NT2/D1 (cell line): Measurements from ENCODE around the gene ADD3.

Source experiments
- DNase-seq: peaks from one replicate; pipeline ENCODE4 v3.0.0-alpha.2; 2011; ENCODE audit warnings: low read depth, low spot score
- H3K27me3 ChIP-seq: 2 replicates; pipeline ENCODE4 v1.6.0; 2011; ENCODE audit warnings: mild to moderate bottlenecking; ENCODE audit not compliant: insufficient read length, insufficient read depth
- H3K36me3 ChIP-seq: 2 replicates; pipeline ENCODE4 v1.6.1; 2011; ENCODE audit warnings: mild to moderate bottlenecking, low read length, mixed read lengths; ENCODE audit not compliant: insufficient read depth, insufficient read length
- H3K4me1 ChIP-seq: 2 replicates; pipeline ENCODE4 v1.5.1; 2011; ENCODE audit not compliant: insufficient read depth, insufficient read length
- H3K4me3 ChIP-seq: 2 replicates; pipeline ENCODE4 v1.5.1; 2011; ENCODE audit warnings: low read depth; ENCODE audit not compliant: insufficient read length
- H3K9ac ChIP-seq: 2 replicates; pipeline ENCODE4 v1.6.0; 2011; ENCODE audit warnings: low read depth; ENCODE audit not compliant: insufficient read length
- H3K9me3 ChIP-seq: 2 replicates; pipeline ENCODE4 v1.5.1; 2011; ENCODE audit warnings: mild to moderate bottlenecking, low read length; ENCODE audit not compliant: insufficient read depth
- SUZ12 ChIP-seq: IDR thresholded peaks from 2 replicates; pipeline ENCODE4 v1.6.1; 2011; ENCODE audit not compliant: insufficient read length, insufficient read depth; ENCODE audit errors: extremely low read depth
- YY1 ChIP-seq: IDR thresholded peaks from 2 replicates; pipeline ENCODE4 v1.6.1; 2011; ENCODE audit not compliant: insufficient read length, insufficient read depth
- ZNF274 ChIP-seq: IDR thresholded peaks from 2 replicates; pipeline ENCODE4 v1.6.1; 2011; ENCODE audit warnings: mild to moderate bottlenecking, low read depth, low read length

Gene ADD3

GRCh38 chr10:110032801-110033700 lies 25.3 kb downstream of the ADD3 start:
- H3K27me3 ChIP-seq: no peaks in the 10 kb centered on the region
- no peaks in the 10 kb centered on the region for H3K36me3 ChIP-seq
- no peak overlapping the region for H3K9ac ChIP-seq
- H3K9me3 ChIP-seq: no peaks in the 10 kb centered on the region; the same call in 1 of the 2 replicates
- DNase-seq: no peak
- no peak overlapping the region for H3K4me3 ChIP-seq
- no peak for TF ChIP-seq ZNF274
- no peaks in the 10 kb centered on the region for H3K4me1 ChIP-seq

GRCh38 chr10:110033701-110034235 lies 26.0 kb downstream of the ADD3 start:
- Histone ChIP-seq H3K4me3 (no peak overlapping the region), H3K9ac (no peak overlapping the region), H3K9me3 (no peaks in the 10 kb centered on the region; the same call in 1 of the 2 replicates), H3K27me3 (no peaks in the 10 kb centered on the region), H3K4me1 (no peaks in the 10 kb centered on the region), H3K36me3 (no peaks in the 10 kb centered on the region)
- DNase-seq: no peak
- no peak for TF ChIP-seq SUZ12

DNA sequence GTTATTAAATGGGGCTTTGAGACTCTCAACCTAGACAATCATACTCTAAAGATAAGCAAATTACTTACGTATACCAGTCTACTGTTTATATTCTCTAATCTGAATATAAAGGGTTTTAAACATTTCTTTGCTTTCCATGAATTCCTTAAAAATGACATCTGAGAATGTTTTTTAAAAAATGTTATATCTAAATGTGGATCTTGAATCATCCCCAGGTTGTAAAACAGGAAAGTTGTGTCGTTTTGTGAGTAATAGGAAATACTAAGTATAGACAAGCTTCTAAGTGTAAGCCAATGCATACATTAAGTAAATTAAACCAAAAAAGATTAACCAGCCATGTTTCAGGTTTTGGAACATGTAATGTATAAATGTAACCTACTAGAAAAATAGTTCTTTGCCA lies 26.8 kb downstream of the ADD3 start:
- H3K9ac ChIP-seq: no peak overlapping the region
- no peak for TF ChIP-seq SUZ12
- H3K4me3 ChIP-seq: no peak overlapping the region
- no peak for DNase-seq
- H3K36me3 ChIP-seq: no peaks in the 10 kb centered on the region
- no peaks in the 10 kb centered on the region for H3K27me3 ChIP-seq
- no peaks in the 10 kb centered on the region for H3K4me1 ChIP-seq
- no peaks in the 10 kb centered on the region; the same call in 1 of the 2 replicates for H3K9me3 ChIP-seq

DNA sequence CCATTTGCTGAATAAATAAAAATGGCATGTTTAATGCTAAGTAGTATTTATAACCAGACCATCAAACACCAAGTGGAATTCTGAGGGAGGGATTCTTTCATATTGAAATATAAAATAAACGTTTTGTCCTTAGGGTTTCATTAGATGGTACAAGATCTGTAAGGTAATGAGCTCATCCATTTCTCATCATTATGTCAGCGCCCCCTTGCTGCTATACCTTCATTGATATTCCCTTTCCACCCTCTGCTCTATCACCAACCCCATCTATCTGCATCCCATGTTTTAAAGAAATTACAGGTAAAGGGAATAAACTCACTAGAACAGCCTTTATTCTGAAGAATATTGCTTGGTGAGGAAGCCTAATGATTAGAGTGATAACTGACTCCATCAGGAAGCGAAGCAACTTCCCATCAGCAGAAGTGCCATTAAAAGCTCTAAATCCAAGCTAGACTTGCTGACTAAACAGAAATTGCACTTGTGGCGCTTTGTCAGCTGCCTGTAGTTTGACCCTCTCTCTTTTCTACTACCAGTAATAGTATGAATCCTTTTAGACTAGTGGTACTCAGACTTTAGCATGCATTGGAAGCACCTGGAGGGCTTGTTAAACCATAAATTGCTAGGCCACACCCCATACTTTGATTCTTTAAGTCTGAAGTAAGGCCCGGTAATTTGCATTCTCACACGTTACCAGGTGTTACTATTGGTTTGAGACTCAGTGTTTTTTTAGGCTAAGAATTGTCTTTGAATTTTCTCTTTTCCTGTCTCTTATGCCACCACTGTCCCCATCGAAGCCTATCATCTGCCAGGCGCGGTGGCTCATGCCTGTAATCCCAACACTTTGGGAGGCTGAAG lies 27.5 kb downstream of the ADD3 start:
- H3K4me3 ChIP-seq: no peak overlapping the region
- DNase-seq: no peak

GRCh38 chr10:110036640-110037039 lies 28.9 kb downstream of the ADD3 start:
- Histone ChIP-seq H3K36me3 (no peaks in the 10 kb centered on the region), H3K27me3 (no peaks in the 10 kb centered on the region), H3K4me3 (no peak overlapping the region), H3K9me3 (no peaks in the 10 kb centered on the region; the same call in 1 of the 2 replicates), H3K4me1 (no peaks in the 10 kb centered on the region), H3K9ac (no peak overlapping the region)
- TF ChIP-seq SUZ12: no peak
- no peak for TF ChIP-seq ZNF274
- no peak for TF ChIP-seq YY1
- no peak for DNase-seq

More for the DNA sequence above, 27.5 kb downstream of the ADD3 start:
- Histone ChIP-seq H3K9me3 (no peaks in the 10 kb centered on the region; the same call in 1 of the 2 replicates), H3K9ac (no peak overlapping the region), H3K36me3 (no peaks in the 10 kb centered on the region), H3K27me3 (no peaks in the 10 kb centered on the region), H3K4me1 (no peaks in the 10 kb centered on the region)
- TF ChIP-seq SUZ12 (no peak), ZNF274 (no peak), YY1 (no peak)

DNA sequence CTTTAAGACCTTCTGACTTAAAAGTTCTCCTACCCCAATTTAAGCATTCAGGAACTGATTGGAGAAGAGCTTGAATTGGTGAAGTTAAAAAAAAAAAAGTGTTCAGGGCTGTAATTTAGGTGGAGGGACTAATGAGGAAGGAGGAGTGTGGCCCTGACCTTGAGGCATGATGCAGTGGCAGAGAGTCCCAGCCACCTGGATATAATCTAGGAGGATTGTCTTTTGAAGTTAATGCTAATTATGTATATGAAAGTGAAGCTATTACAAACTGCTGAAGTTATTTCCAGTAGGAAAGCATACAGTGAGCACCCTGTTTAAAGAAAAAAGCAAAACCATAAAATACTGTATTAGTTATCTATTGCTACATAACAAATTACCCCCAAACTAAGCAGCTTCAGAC lies 31.5 kb downstream of the ADD3 start:
- DNase-seq: no peak
- H3K9ac ChIP-seq: no peak overlapping the region
- no peaks in the 10 kb centered on the region for H3K27me3 ChIP-seq
- no peaks in the 10 kb centered on the region for H3K36me3 ChIP-seq
- H3K4me1 ChIP-seq: no peaks in the 10 kb centered on the region
- H3K4me3 ChIP-seq: no peak overlapping the region
- no peaks in the 10 kb centered on the region; the same call in 1 of the 2 replicates for H3K9me3 ChIP-seq
- TF ChIP-seq ZNF274: no peak
- no peak for TF ChIP-seq YY1
- no peak for TF ChIP-seq SUZ12

GRCh38 chr10:110040108-110040507 lies 32.3 kb downstream of the ADD3 start:
- Histone ChIP-seq H3K9me3 (no peaks in the 10 kb centered on the region), H3K27me3 (no peaks in the 10 kb centered on the region), H3K4me3 (no peak overlapping the region), H3K4me1 (no peaks in the 10 kb centered on the region), H3K9ac (no peak overlapping the region), H3K36me3 (no peaks in the 10 kb centered on the region)
- TF ChIP-seq YY1: no peak
- no peak for TF ChIP-seq ZNF274
- no peak for TF ChIP-seq SUZ12
- DNase-seq: no peak
